EL (cell line): ENCODE measurements around the gene SLC7A7.
"Not testable (repeated sequence)": the region's sequence is repeated elsewhere in the genome, so short reads cannot be mapped to it uniquely, and the experiment has no call there.

Experiments used
- DNase-seq: peaks from one replicate; pipeline ENCODE4 v3.0.0-alpha.2; 2016

Gene SLC7A7

GRCh38 chr14:22748206-22748605 lies 67.0 kb downstream of the SLC7A7 start:
- no peak for DNase-seq

DNA sequence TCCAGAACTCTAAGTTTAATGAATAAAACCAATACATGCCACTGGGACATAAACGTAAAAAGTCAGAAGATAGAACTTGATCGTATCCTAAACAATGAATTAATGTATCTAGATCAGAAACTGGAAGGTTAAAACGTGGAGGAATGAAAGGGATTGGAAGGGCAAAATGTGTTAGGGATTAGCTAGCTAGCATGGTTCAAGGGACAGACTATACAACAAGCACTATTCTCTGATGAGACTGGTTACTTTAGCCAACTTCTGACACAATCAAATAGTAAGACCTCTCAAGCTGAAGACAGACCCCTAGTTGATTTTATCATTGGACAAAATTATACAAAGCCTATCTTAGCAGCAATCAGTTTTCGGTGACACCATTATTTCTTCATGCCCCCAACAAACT lies 67.5 kb downstream of the SLC7A7 start:
- DNase-seq: no peak

DNA sequence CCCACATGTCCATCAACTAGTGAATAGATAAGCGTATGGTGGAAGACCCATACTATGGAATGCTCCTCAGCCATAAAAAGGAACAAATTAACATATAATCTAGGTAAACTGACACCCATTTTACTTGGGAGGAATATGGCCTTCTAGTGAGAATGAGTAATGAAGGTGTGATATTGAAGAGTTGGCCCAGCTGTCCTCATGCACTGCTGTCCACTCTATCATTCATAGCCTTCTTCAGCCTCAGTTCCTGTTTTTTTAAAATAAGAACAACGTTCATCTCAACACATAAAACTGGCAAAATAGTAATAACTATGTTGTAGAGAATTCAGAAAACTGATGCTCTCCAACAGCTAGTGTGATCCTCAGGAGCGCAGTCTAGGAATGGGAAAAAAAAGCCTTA lies 75.2 kb downstream of the SLC7A7 start:
- no peak for DNase-seq

- no peak for DNase-seq
Observed at GRCh38 chr14:22739423-22739822, 75.8 kb downstream of the SLC7A7 start.

GRCh38 chr14:22737052-22737451 lies 78.2 kb downstream of the SLC7A7 start:
- DNase-seq: no peak

- not testable (repeated sequence) for DNase-seq
Observed at GRCh38 chr14:22736384-22736783, 78.9 kb downstream of the SLC7A7 start.

DNA sequence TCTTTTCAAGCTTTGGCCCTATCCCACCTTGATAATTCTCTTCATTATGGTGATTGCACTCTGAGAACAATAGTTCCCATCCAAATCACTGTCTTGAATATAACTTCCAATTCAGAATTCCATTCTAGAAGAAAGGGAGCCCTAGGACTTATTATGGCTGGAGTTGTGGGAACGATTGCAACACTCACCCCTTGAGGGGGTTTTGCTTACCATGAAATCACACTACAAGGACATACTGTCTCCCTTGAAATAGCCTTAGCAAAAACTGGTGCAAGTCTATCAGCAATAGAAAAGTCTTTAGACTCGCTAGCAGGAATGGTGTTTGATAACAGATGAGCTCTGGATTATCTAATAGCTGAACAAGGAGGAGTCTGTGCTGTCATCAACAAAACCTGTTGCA lies 80.1 kb downstream of the SLC7A7 start:
- no peak for DNase-seq

GRCh38 chr14:22733829-22734228 lies 81.4 kb downstream of the SLC7A7 start:
- no peak for DNase-seq

- not testable (repeated sequence) for DNase-seq
Observed at GRCh38 chr14:22732062-22732461, 83.2 kb downstream of the SLC7A7 start.

GRCh38 chr14:22726012-22726411 lies 89.2 kb downstream of the SLC7A7 start:
- DNase-seq: no peak

DNA sequence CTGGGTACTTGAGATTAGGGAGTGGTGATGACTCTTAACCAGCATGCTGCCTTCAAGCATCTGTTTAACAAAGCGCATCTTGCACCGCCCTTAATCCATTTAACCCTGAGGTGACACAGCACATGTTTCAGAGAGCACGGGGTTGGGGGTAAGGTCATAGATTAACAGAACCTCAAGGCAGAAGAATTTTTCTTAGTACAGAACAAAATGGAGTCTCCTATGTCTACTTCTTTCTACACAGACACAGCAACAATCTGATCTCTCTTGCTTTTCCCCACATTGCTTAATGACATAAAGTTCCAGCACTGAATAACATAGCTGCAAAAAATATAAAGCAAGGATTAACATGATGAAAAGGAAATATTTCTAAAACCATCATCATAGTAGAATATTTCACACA lies 89.9 kb downstream of the SLC7A7 start:
- not testable (repeated sequence) for DNase-seq

DNA sequence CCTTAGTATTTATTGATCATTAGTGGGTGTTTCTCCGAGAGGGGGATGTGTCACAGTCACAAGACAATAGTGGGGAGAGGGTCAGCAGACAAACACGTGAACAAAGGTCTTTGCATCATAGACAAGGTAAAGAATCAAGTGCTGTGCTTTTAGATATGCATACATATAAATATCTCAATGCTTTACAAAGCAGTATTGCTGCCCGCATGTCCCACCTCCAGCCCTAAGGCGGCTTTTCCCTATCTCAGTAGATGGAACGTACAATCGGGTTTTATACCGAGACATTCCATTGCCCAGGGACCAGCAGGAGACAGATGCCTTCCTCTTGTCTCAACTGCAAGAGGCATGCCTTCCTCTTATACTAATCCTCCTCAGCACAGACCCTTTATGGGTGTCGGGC lies 90.4 kb downstream of the SLC7A7 start:
- not testable (repeated sequence) for DNase-seq

- no peak for DNase-seq
Observed at GRCh38 chr14:22723815-22724214, 91.4 kb downstream of the SLC7A7 start.
